NB4 (cell line): ENCODE results near the gene CHIC2.

Experiments
- DNase-seq: peaks from one replicate; pipeline ENCODE4 v3.0.0; 2010; ENCODE audit warnings: low read depth
- H3K4me3 ChIP-seq: one replicate; pipeline ENCODE4 v1.5.1; 2011; ENCODE audit warnings: mild to moderate bottlenecking, low read depth, low read length, moderate library complexity
- CTCF ChIP-seq: IDR thresholded peaks from one replicate; pipeline ENCODE4 v1.5.1; 2012; ENCODE audit warnings: low read depth, low read length
- MAX ChIP-seq: IDR thresholded peaks from 2 replicates; pipeline ENCODE4 v1.6.1; 2011; ENCODE audit warnings: low read depth, low read length
- MYC ChIP-seq: IDR thresholded peaks from 2 replicates; pipeline ENCODE4 v1.6.1; 2011; ENCODE audit warnings: low read depth, low read length
- POLR2A ChIP-seq: IDR thresholded peaks from 2 replicates; pipeline ENCODE4 v1.6.1; 2011; ENCODE audit warnings: mild to moderate bottlenecking; ENCODE audit not compliant: insufficient read length; ENCODE audit errors: extremely low read depth

The CHIC2 gene

GRCh38 chr4:53994382-53995102 lies 69.9 kb downstream of the CHIC2 start:
- H3K4me3 ChIP-seq = no peak overlapping the region
- peak; percentile 22 for DNase-seq
- TF ChIP-seq POLR2A = no peak
- TF ChIP-seq MAX = no peak
- no peak for TF ChIP-seq CTCF
- no peak for TF ChIP-seq MYC

GRCh38 chr4:53992785-53993184 lies 71.6 kb downstream of the CHIC2 start:
- DNase-seq = no peak
- TF ChIP-seq POLR2A (no peak), MAX (no peak), CTCF (no peak), MYC (no peak)

GRCh38 chr4:53991821-53992220 lies 72.6 kb downstream of the CHIC2 start:
- DNase-seq = no peak
- H3K4me3 ChIP-seq = no peak overlapping the region
- TF ChIP-seq MAX (no peak), CTCF (no peak), MYC (no peak), POLR2A (no peak)

More at GRCh38 chr4:53992785-53993184, 71.6 kb downstream of the CHIC2 start:
- H3K4me3 ChIP-seq = no peak overlapping the region

- DNase-seq = no peak
- no peak for TF ChIP-seq MAX
- TF ChIP-seq POLR2A = no peak
- TF ChIP-seq CTCF = no peak
- TF ChIP-seq MYC = no peak
- H3K4me3 ChIP-seq = no peak overlapping the region
Observed at GRCh38 chr4:53990641-53991040, 73.8 kb downstream of the CHIC2 start.

- H3K4me3 ChIP-seq = no peak overlapping the region
- TF ChIP-seq MAX (no peak), CTCF (no peak), MYC (no peak), POLR2A (no peak)
- no peak for DNase-seq
Observed at GRCh38 chr4:53987761-53988171, 76.6 kb downstream of the CHIC2 start.
